H9 (cell line): Measurements from ENCODE around the gene FAM237B. TPM values are rescaled to one million over a fixed set of nuclear protein-coding genes. Genes with fewer than 3 reads are reported as not detected.
A peak's percentile ranks its signal among the peaks of the same experiment; 100 is the strongest.

Experiments used
- DNase-seq: peaks from one replicate; pipeline ENCODE4 v3.0.0-alpha.2; 2017
- H2AFZ ChIP-seq: one replicate; pipeline ENCODE4 v1.6.1; 2013; ENCODE audit warnings: mild to moderate bottlenecking, low read length, control low read depth, moderate library complexity
- H2AK5ac ChIP-seq: 2 replicates; pipeline ENCODE4 v1.6.1; 2013; ENCODE audit warnings: low read length, control low read depth, mixed read lengths; ENCODE audit not compliant: insufficient read length
- H2BK120ac ChIP-seq: one replicate; pipeline ENCODE4 v1.6.1; 2013; ENCODE audit warnings: low read depth, mild to moderate bottlenecking, low read length, control low read depth, inconsistent platforms; ENCODE audit not compliant: poor library complexity, severe bottlenecking
- H2BK12ac ChIP-seq: 2 replicates; pipeline ENCODE4 v1.6.1; 2013; ENCODE audit warnings: low read length, control low read depth, mixed read lengths, low read depth; ENCODE audit not compliant: insufficient read length
- H2BK15ac ChIP-seq: 2 replicates; pipeline ENCODE4 v1.6.1; 2013; ENCODE audit warnings: low read depth, low read length, control low read depth
- H2BK20ac ChIP-seq: one replicate; pipeline ENCODE4 v1.6.1; 2013; ENCODE audit warnings: low read depth, mild to moderate bottlenecking, low read length, control low read depth, inconsistent platforms; ENCODE audit not compliant: poor library complexity, severe bottlenecking
- H2BK5ac ChIP-seq: 2 replicates; pipeline ENCODE4 v1.6.1; 2013; ENCODE audit warnings: low read length, control low read depth, mixed read lengths; ENCODE audit not compliant: insufficient read length
- H3K14ac ChIP-seq: 2 replicates; pipeline ENCODE4 v1.6.1; 2013; ENCODE audit warnings: low read length, control low read depth; ENCODE audit not compliant: insufficient read depth
- H3K18ac ChIP-seq: 2 replicates; pipeline ENCODE4 v1.6.1; 2013; ENCODE audit warnings: low read depth, mild to moderate bottlenecking, mixed read lengths, low read length, control low read depth; ENCODE audit not compliant: insufficient read length
- H3K23ac ChIP-seq: 2 replicates; pipeline ENCODE4 v1.6.1; 2013; ENCODE audit warnings: low read length, control low read depth, mixed read lengths, low read depth; ENCODE audit not compliant: insufficient read length
- H3K23me2 ChIP-seq: 2 replicates; pipeline ENCODE4 v1.6.1; 2013; ENCODE audit warnings: low read depth, mild to moderate bottlenecking, mixed read lengths, low read length, control low read depth; ENCODE audit not compliant: insufficient read length, poor library complexity, severe bottlenecking
- H3K27ac ChIP-seq: 2 replicates; pipeline ENCODE4 v1.5.1; 2013; ENCODE audit warnings: low read length, control low read depth, mixed read lengths, low read depth; ENCODE audit not compliant: insufficient read length
- H3K27me3 ChIP-seq: 2 replicates; pipeline ENCODE4 v1.6.1; 2013; ENCODE audit warnings: low read length, control low read depth, inconsistent platforms; ENCODE audit not compliant: insufficient read depth
- H3K4ac ChIP-seq: 2 replicates; pipeline ENCODE4 v1.6.1; 2013; ENCODE audit warnings: low read depth, mild to moderate bottlenecking, control low read depth, inconsistent platforms, low read length, moderate library complexity
- H3K4me1 ChIP-seq: 2 replicates; pipeline ENCODE4 v1.6.1; 2013; ENCODE audit warnings: low read length, control low read depth, inconsistent platforms; ENCODE audit not compliant: insufficient read depth
- H3K4me2 ChIP-seq: 2 replicates; pipeline ENCODE4 v1.6.1; 2013; ENCODE audit warnings: low read length, control low read depth, mixed read lengths; ENCODE audit not compliant: insufficient read length, insufficient read depth
- H3K56ac ChIP-seq: 2 replicates; pipeline ENCODE4 v1.6.1; 2013; ENCODE audit warnings: low read depth, mild to moderate bottlenecking, mixed read lengths, low read length, control low read depth; ENCODE audit not compliant: insufficient read length
- H3K79me1 ChIP-seq: 2 replicates; pipeline ENCODE4 v1.6.1; 2013; ENCODE audit warnings: low read depth, mild to moderate bottlenecking, moderate library complexity, low read length, control low read depth, inconsistent platforms; ENCODE audit not compliant: insufficient read depth, poor library complexity, severe bottlenecking
- H3K79me2 ChIP-seq: 2 replicates; pipeline ENCODE4 v1.6.1; 2013; ENCODE audit warnings: low read length, control low read depth, inconsistent platforms; ENCODE audit not compliant: insufficient read depth
- H3K9ac ChIP-seq: 2 replicates; pipeline ENCODE4 v1.6.1; 2013; ENCODE audit warnings: low read length, control low read depth, mixed read lengths; ENCODE audit not compliant: insufficient read length; ENCODE audit errors: extremely low read depth
- H3K9me3 ChIP-seq: one replicate; pipeline ENCODE4 v1.6.1; 2013; ENCODE audit warnings: low read depth, low read length, inconsistent platforms; ENCODE audit not compliant: control insufficient read depth
- H3T11ph ChIP-seq: one replicate; pipeline ENCODE4 v1.6.1; 2013; ENCODE audit warnings: mild to moderate bottlenecking, low read length, control low read depth, inconsistent platforms
- H4K20me1 ChIP-seq: one replicate; pipeline ENCODE4 v1.6.1; 2013; ENCODE audit not compliant: control insufficient read depth, insufficient read length, insufficient read depth
- H4K5ac ChIP-seq: 2 replicates; pipeline ENCODE4 v1.6.1; 2013; ENCODE audit warnings: low read depth, mild to moderate bottlenecking, mixed read lengths, low read length, control low read depth; ENCODE audit not compliant: insufficient read length
- H4K8ac ChIP-seq: replicated peaks from 2 replicates; pipeline ENCODE4 v1.6.1; 2013; ENCODE audit warnings: low read length, control low read depth, mixed read lengths, low read depth; ENCODE audit not compliant: insufficient read length
- H4K91ac ChIP-seq: 2 replicates; pipeline ENCODE4 v1.6.1; 2013; ENCODE audit warnings: low read depth, mild to moderate bottlenecking, moderate library complexity, mixed read lengths, low read length, control low read depth; ENCODE audit not compliant: insufficient read length
- H3K27ac Mint-ChIP-seq, 3 experiments: 2 replicates in 2 of 3; 3 replicates in 1 of 3; pipeline ENCODE4 v1.8.0; 2020 to 2021; ENCODE audit warnings: mixed read lengths in 3 of 3, mild to moderate bottlenecking in 1 of 3, moderate library complexity in 1 of 3
- H3K27me3 Mint-ChIP-seq: 2 replicates; pipeline ENCODE4 v1.8.0; 2021; ENCODE audit warnings: low read depth, mild to moderate bottlenecking, moderate library complexity, mixed read lengths
- H3K36me3 Mint-ChIP-seq, 3 experiments: 2 replicates in 2 of 3; 3 replicates in 1 of 3; pipeline ENCODE4 v1.8.0; 2020 to 2021; ENCODE audit warnings: low read depth in 3 of 3, mixed read lengths in 3 of 3; ENCODE audit not compliant: insufficient read depth in 1 of 3
- H3K4me1 Mint-ChIP-seq, 2 experiments: 2 replicates each; pipeline ENCODE4 v1.8.0; 2020; ENCODE audit warnings: mixed read lengths in 2 of 2
- H3K4me3 Mint-ChIP-seq, 2 experiments: 2 replicates in 1 of 2; 3 replicates in 1 of 2; pipeline ENCODE4 v1.8.0; 2020 to 2021; ENCODE audit warnings: mild to moderate bottlenecking in 2 of 2, mixed read lengths in 2 of 2, moderate library complexity in 1 of 2
- H3K9me3 Mint-ChIP-seq, 2 experiments: 2 replicates in 1 of 2; 3 replicates in 1 of 2; pipeline ENCODE4 v1.8.0; 2020; ENCODE audit warnings: mild to moderate bottlenecking in 2 of 2, mixed read lengths in 2 of 2, moderate library complexity in 1 of 2
- WGBS: extraction: QIAGEN DNeasy Blood & Tissue Kit; methylation state at CpG from one replicate; pipeline ENCODE4 v1.1.7; 2013; ENCODE audit warnings: missing lambda C conversion rate, low lambda C conversion rate, mixed read lengths; ENCODE audit not compliant: insufficient read length; ENCODE audit errors: extremely low coverage; 5-methylcytosine and 5-hydroxymethylcytosine counted together
- total RNA-seq: library from RNA; stranded (reverse); gene quantifications from 2 replicates; pipeline ENCODE4 v1.2.1, GENCODE V29; 2021
- TF ChIP-seq, protein P1 (sequence below): fragments of 200-600 bp; sonication (generic); conservative IDR thresholded peaks from 3 replicates; pipeline ENCODE4 v1.8.0; 2021; ENCODE audit warnings: antibody characterized with exemption, mild to moderate bottlenecking

Gene FAM237B
- total RNA-seq, 1 experiment from 2014 or later, result not detected

- Histone ChIP-seq H3T11ph (no peak overlapping the region), H3K9ac (no peak overlapping the region), H2BK15ac (no peak overlapping the region), H4K20me1 (no peaks in the 10 kb centered on the region), H2BK120ac (no peak overlapping the region), H3K27ac (no peak overlapping the region), H3K23me2 (peaks cover 5% of the 10 kb centered on the region), H3K18ac (no peak overlapping the region), H3K4me1 (no peaks in the 10 kb centered on the region), H2BK5ac (no peak overlapping the region), H4K5ac (no peak overlapping the region), H3K56ac (no peak overlapping the region), H4K91ac (no peak overlapping the region), H4K8ac (no peak overlapping the region), H3K14ac (no peak overlapping the region), H2BK12ac (no peak overlapping the region), H2AK5ac (no peak overlapping the region), H3K4me2 (no peak overlapping the region), H3K9me3 (no peaks in the 10 kb centered on the region), H3K4ac (no peak overlapping the region), H3K79me1 (no peaks in the 10 kb centered on the region), H3K23ac (no peak overlapping the region), H3K27me3 (no peaks in the 10 kb centered on the region), H3K79me2 (peaks cover 2% of the 10 kb centered on the region; the same call in 1 of the 2 replicates), H2BK20ac (no peak overlapping the region), H2AFZ (no peak overlapping the region)
- Mint-ChIP-seq H3K27me3 (no peaks in the 10 kb centered on the region), H3K36me3 (peaks cover 0 to 2% (median 0%) of the 10 kb centered on the region in 3 experiments; a peak in 3 of 7 replicates), H3K27ac (0 out of 7 replicates have a peak overlapping the region, but pooled peaks of 1 of the 3 experiments have one; percentile 56), H3K4me1 (peaks cover 7 to 12% of the 10 kb centered on the region in 2 experiments), H3K9me3 (no peaks in the 10 kb centered on the region; a peak in 1 of 5 replicates), H3K4me3 (no peak overlapping the region)
- TF ChIP-seq, protein P1, sequence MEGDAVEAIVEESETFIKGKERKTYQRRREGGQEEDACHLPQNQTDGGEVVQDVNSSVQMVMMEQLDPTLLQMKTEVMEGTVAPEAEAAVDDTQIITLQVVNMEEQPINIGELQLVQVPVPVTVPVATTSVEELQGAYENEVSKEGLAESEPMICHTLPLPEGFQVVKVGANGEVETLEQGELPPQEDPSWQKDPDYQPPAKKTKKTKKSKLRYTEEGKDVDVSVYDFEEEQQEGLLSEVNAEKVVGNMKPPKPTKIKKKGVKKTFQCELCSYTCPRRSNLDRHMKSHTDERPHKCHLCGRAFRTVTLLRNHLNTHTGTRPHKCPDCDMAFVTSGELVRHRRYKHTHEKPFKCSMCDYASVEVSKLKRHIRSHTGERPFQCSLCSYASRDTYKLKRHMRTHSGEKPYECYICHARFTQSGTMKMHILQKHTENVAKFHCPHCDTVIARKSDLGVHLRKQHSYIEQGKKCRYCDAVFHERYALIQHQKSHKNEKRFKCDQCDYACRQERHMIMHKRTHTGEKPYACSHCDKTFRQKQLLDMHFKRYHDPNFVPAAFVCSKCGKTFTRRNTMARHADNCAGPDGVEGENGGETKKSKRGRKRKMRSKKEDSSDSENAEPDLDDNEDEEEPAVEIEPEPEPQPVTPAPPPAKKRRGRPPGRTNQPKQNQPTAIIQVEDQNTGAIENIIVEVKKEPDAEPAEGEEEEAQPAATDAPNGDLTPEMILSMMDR, result no peak
- no peak for DNase-seq
- no CpG with 5 or more reads among the region's 4 CpGs for WGBS
Measured at GRCh38 chr7:90349305-90349704, 28.2 kb upstream of the FAM237B start.
